GM13976 (cell line): ENCODE data around the gene STC2.
A peak's percentile ranks its signal among the peaks of the same experiment; 100 is the strongest.

Experiments used
- DNase-seq: peaks from one replicate; pipeline ENCODE4 v3.0.0; 2012; ENCODE audit warnings: low spot score
- in situ Hi-C: fragments of 300-500 bp; cut with MboI; formaldehyde crosslinking; loops from one replicate; pipeline ENCODE4 v1.12.0; 2022; ENCODE audit warnings: low sequenced_read_pairs, mixed read lengths, inconsistent platforms; ENCODE audit not compliant: unreplicated experiment
- TF ChIP-seq, protein P1 (sequence below): IDR thresholded peaks from 2 replicates; pipeline ENCODE4 v1.5.1; 2012; ENCODE audit warnings: borderline replicate concordance, mild to moderate bottlenecking; ENCODE audit not compliant: insufficient read depth; ENCODE audit errors: extremely low read depth, missing control alignments, control extremely low read depth

Gene STC2

DNA sequence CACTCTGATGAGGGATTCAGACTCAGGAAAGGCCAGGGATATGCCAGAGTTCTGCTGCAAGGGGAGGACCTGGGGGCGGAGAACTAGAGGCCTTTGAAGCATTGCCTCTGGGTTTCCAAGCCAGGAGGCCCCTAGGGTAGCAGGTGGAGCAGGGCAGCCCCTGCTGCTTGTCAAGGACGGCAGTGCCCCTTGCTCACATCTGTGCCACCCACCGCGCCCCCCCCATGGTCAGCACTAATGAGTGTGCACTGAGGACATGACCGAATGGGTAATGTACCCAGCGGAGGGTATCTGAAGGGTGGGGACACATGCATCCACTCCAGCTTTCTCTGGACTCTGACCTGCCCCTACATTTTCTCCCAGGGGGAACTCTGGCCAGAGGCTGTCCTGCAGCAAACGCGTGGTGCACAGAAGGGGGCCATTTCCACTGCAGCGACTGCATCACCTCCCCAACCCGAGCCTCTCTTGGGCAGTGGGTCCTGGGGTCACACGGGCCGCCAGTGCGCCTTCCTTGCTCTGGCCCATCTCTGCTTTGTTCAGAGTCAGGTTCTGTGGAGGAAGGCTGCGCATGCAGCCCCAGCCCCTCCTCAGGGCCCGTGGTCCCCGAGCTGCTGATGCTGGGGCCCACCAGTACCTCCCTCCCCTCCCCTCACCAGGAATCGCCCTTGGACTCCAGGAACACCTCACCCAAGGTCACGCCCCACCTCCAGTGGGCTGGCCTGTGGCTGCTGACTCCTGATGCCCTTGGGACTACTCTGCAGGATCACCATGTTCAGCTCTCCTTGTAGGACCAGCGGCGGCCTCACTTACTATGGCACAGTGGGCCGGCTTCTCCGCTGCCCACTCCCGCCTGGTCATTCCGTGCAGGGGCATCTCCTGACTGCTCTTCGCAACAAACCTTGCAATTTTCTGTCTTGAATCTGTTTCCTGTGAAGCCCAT, 31.2 kb downstream of the STC2 start:
- DNase-seq = no peak
- in situ Hi-C loops = no loop called here
- TF ChIP-seq, protein P1, sequence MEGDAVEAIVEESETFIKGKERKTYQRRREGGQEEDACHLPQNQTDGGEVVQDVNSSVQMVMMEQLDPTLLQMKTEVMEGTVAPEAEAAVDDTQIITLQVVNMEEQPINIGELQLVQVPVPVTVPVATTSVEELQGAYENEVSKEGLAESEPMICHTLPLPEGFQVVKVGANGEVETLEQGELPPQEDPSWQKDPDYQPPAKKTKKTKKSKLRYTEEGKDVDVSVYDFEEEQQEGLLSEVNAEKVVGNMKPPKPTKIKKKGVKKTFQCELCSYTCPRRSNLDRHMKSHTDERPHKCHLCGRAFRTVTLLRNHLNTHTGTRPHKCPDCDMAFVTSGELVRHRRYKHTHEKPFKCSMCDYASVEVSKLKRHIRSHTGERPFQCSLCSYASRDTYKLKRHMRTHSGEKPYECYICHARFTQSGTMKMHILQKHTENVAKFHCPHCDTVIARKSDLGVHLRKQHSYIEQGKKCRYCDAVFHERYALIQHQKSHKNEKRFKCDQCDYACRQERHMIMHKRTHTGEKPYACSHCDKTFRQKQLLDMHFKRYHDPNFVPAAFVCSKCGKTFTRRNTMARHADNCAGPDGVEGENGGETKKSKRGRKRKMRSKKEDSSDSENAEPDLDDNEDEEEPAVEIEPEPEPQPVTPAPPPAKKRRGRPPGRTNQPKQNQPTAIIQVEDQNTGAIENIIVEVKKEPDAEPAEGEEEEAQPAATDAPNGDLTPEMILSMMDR = no peak

DNA sequence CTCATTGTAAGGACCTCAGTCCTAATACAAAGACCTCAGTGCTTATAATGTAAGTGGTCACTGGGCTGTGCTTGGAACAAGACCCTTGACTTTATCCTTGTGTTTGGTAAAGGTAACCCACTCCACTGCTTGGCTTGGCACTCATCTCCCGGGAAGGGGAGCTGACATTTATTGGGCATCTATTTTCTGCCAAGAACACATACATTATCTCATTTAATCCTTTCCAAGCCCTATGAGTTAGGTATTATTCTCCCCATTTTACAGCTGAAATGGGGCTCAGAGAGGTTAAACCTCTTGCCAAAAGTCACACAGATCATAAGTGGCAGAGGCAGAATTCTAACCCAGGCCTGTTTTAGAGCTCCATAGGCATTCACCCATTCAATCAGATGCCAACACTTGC, 32.4 kb downstream of the STC2 start:
- DNase-seq = no peak
- in situ Hi-C loops = no loop called here
- TF ChIP-seq, protein P1 = no peak

DNA sequence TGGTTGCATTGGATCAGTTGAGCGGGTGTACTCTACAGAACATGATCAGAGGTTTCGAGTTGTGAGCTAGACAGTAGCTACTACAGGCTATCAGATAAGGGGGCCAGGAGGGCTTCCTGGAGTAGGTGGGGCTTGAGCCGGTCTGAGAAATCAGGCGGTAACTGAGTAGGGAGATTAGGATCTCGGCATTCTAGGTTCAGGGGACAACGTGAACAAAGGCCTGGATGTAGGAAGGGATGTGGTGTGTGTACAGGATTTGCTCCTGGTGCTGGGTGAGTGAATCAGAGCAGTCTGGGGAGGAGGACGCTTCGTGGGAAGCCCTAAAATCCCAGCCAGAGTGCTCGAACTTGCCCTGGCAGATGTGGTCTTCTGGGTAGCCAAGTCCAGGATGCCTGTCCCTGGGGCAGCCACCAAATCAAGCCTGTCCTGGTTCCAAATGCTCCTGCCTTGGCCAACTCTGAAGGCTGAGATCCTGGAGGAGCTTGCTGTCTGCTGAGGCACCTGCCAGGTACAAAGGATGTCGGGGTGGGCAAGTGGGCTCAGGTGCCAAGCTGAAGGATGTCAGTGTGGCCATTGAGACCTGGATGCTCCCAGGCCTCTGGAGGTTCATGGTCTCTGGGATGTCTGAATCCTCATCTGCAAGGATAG, 33.4 kb downstream of the STC2 start:
- no peak for DNase-seq
- in situ Hi-C loops = no loop called here
- TF ChIP-seq, protein P1 = no peak

DNA sequence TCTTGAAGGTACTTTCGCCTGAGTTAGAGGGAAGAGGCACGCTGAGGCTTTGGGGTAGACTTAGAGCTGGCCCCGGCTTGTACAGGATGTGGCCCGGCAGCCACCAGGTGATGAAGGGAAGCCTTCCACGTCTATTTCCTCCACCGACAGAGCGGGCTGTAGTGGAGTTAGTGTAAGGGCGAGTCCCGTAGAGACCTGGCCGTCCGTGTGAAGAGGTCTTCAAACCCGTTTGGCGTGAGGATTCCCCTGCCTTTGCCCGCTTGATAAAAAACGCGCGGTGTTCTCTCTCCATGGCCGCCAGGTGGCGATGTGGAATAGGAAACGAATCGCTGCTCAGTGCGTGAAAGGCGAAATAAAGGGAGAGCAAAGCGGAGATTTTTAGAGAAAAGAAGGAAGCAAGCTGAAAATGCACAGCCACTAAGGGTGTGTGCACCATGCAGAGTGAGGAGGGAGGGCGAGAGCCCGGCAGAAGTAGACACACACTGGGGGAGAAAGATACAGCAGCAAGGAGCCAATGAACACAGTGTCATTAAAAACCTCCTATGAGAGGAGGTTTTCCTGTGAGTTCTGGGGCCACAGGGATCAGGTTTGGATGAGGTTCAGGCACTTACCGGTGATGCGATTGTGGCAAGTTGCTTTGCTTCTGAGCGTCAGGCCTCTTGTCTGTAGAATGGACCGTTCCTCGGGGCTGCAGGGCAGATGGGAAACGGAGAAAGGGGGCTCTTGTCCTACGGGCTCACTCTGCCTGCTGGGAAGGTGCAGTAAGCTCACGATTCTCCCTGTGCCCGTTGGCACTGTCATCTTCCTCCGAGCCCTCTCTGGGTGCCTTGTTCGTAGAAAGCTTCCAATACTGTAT, 34.2 kb downstream of the STC2 start:
- TF ChIP-seq, protein P1 = peak; percentile 90
- DNase-seq = peak; percentile 83
- in situ Hi-C loops = no loop called here

DNA sequence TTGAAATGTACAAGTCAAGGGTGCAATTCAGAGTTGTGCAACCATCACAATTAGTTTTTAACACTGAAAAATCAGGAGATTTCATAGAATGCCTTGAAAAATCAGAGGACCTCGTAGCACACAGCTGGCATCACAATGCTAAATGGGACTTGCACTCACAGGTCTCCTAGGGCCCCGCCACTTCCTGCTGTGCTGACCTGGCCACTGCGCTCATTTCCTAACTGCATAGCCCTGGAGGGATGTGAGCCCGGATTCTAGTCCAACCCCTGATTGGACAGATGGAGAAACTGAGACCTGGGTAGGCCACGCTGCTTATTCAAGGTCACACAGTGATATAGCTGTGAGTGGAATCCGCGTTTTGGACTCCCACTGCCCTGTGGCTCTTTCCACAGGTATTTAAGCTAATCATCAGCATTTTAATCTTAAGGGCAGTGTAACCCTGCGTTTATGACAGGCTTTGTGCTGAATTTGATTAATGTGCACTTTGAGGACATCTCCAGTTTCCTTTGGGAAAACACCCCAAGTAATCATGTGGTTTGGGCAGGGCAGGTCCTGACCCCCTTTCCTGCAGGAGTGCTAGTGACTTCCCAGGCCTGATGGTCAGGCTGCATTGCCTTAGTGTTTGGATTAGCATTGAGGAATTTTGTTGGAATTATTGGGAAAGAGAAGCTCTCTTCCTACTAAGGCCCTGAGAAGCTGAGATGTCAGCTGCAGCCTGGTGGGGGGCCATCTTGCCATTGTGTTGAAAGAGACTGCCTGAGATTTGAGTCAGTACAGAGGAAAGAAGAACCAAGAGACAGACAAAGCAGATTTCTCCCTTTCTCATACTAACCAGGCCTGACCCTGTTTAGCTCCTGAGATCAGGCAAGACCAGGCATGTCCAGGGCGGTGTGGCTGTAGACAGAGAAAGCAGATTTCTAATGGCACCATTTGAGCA, 36.2 kb downstream of the STC2 start:
- in situ Hi-C loops = no loop called here
- DNase-seq = peak; percentile 49
- TF ChIP-seq, protein P1 = no peak
